Common myeloid progenitor, CD34-positive (primary cell): ENCODE measurements around the gene ERGIC1.

Source experiments
- CTCF ChIA-PET: fragments of 350-600 bp; sonication (Branson Sonifier 250); formaldehyde crosslinking; loops from one replicate; lab custom pipeline; 2021; ENCODE audit warnings: antibody characterized with exemption; lab: Charles Lee
- POLR2A ChIA-PET: fragments of 350-600 bp; sonication (Branson Sonifier 250); formaldehyde crosslinking; loops from one replicate; lab custom pipeline; 2021; ENCODE audit warnings: antibody characterized with exemption; lab: Charles Lee
- DNase-seq, 3 donors: peaks; one replicate each; pipeline versions ENCODE4 v3.0.0 to v3.0.0-alpha.2; 2013
- H3K27ac ChIP-seq, 2 experiments: 1 replicate in 1 of 2; 2 replicates in 1 of 2; pipeline ENCODE4 v1.7.0; 2013; ENCODE audit warnings: inconsistent platforms in 2 of 2, low read length in 2 of 2, mild to moderate bottlenecking in 2 of 2, low read depth in 1 of 2, moderate library complexity in 1 of 2; ENCODE audit not compliant: severe bottlenecking in 2 of 2, insufficient read depth in 1 of 2, poor library complexity in 1 of 2
- H3K27me3 ChIP-seq, 5 experiments: replicated peaks in 2 of 5; 1 replicate in 3 of 5; 2 replicates in 2 of 5; pipeline versions ENCODE4 v1.6.1 to v1.7.0; 2013; ENCODE audit warnings: low read length in 4 of 5, mild to moderate bottlenecking in 2 of 5, moderate library complexity in 2 of 5, inconsistent platforms in 1 of 5; ENCODE audit not compliant: insufficient read depth in 5 of 5, control insufficient read depth in 4 of 5
- H3K36me3 ChIP-seq, 4 experiments: 1 replicate in 2 of 4; 2 replicates in 2 of 4; pipeline versions ENCODE4 v1.6.1 to v1.7.0; 2013; ENCODE audit warnings: low read length in 3 of 4, control low read depth in 1 of 4, mild to moderate bottlenecking in 1 of 4; ENCODE audit not compliant: control insufficient read depth in 4 of 4, insufficient read depth in 4 of 4
- H3K4me1 ChIP-seq, 4 experiments: 1 replicate in 3 of 4; 2 replicates in 1 of 4; pipeline versions ENCODE4 v1.6.1 to v1.7.1; 2013; ENCODE audit warnings: low read length in 3 of 4, mild to moderate bottlenecking in 3 of 4, control low read depth in 1 of 4, inconsistent platforms in 1 of 4, moderate library complexity in 1 of 4; ENCODE audit not compliant: control insufficient read depth in 4 of 4, insufficient read depth in 4 of 4; ENCODE audit errors: control extremely low read depth in 1 of 4
- H3K4me3 ChIP-seq, 7 experiments: 1 replicate in 4 of 7; 2 replicates in 3 of 7; pipeline versions ENCODE4 v1.5.1 to v1.7.0; 2013; ENCODE audit warnings: mild to moderate bottlenecking in 7 of 7, low read length in 6 of 7, moderate library complexity in 6 of 7, inconsistent platforms in 2 of 7, low read depth in 2 of 7, control low read depth in 1 of 7; ENCODE audit not compliant: insufficient read depth in 4 of 7, control insufficient read depth in 1 of 7; ENCODE audit errors: extremely low read depth in 1 of 7
- H3K9me3 ChIP-seq, 5 experiments: 1 replicate in 4 of 5; 2 replicates in 1 of 5; pipeline versions ENCODE4 v1.6.1 to v1.7.1; 2013; ENCODE audit warnings: low read length in 4 of 5, mild to moderate bottlenecking in 2 of 5, inconsistent platforms in 1 of 5, low read depth in 1 of 5, moderate library complexity in 1 of 5; ENCODE audit not compliant: control insufficient read depth in 4 of 5, insufficient read depth in 2 of 5; ENCODE audit errors: control extremely low read depth in 1 of 5
- WGBS: methylation state at CpG from one replicate; pipeline ENCODE4 v1.1.5; 2013; ENCODE audit not compliant: insufficient coverage; 5-methylcytosine and 5-hydroxymethylcytosine counted together

The ERGIC1 gene

GRCh38 chr5:172817664-172818063 lies 16.4 kb upstream of the ERGIC1 start:
- Histone ChIP-seq H3K4me3 (no peak overlapping the region), H3K27me3 (no peaks in the 10 kb centered on the region), H3K4me1 (no peaks in the 10 kb centered on the region), H3K9me3 (no peaks in the 10 kb centered on the region), H3K27ac (no peak overlapping the region), H3K36me3 (no peaks in the 10 kb centered on the region)
- no peak for DNase-seq
- POLR2A ChIA-PET: no interaction called here
- 96% methylated on average over 4 of the region's 7 CpGs for WGBS
- CTCF ChIA-PET: no interaction called here

DNA sequence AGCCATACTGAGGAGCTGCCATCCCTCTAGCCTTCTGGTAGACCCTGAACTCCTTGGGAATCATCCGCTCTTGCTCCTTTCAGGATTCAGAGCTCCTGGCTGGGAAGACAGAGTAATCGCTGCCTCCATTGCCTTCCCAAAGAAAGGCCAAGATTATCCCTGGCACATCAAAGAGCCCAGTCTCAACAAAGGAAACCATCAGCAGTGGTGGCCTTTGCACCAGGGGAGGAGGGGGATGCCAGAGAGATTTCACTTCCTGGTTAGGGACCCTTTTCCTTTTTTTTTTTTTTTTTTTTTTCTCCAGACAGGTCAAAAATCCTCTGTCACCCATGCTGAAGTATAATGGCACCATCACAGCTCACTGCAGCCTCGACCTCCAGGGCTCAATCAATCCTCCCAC lies 16.0 kb upstream of the ERGIC1 start:
- Histone ChIP-seq H3K27me3 (no peaks in the 10 kb centered on the region), H3K27ac (no peak overlapping the region), H3K4me3 (no peak overlapping the region), H3K4me1 (no peaks in the 10 kb centered on the region), H3K9me3 (no peaks in the 10 kb centered on the region), H3K36me3 (no peaks in the 10 kb centered on the region)
- POLR2A ChIA-PET: no interaction called here
- DNase-seq: no peak
- WGBS: 100% methylated on average over 3 of the region's 3 CpGs
- CTCF ChIA-PET: no interaction called here

GRCh38 chr5:172819569-172819968 lies 14.5 kb upstream of the ERGIC1 start:
- DNase-seq: no peak
- no peaks in the 10 kb centered on the region for H3K27me3 ChIP-seq
- CTCF ChIA-PET: no interaction called here
- POLR2A ChIA-PET: no interaction called here
- H3K36me3 ChIP-seq: no peaks in the 10 kb centered on the region
- H3K9me3 ChIP-seq: no peaks in the 10 kb centered on the region
- no peaks in the 10 kb centered on the region for H3K4me1 ChIP-seq
- WGBS: 97% methylated on average over 3 of the region's 3 CpGs
- H3K27ac ChIP-seq: no peak overlapping the region
- no peak overlapping the region for H3K4me3 ChIP-seq

DNA sequence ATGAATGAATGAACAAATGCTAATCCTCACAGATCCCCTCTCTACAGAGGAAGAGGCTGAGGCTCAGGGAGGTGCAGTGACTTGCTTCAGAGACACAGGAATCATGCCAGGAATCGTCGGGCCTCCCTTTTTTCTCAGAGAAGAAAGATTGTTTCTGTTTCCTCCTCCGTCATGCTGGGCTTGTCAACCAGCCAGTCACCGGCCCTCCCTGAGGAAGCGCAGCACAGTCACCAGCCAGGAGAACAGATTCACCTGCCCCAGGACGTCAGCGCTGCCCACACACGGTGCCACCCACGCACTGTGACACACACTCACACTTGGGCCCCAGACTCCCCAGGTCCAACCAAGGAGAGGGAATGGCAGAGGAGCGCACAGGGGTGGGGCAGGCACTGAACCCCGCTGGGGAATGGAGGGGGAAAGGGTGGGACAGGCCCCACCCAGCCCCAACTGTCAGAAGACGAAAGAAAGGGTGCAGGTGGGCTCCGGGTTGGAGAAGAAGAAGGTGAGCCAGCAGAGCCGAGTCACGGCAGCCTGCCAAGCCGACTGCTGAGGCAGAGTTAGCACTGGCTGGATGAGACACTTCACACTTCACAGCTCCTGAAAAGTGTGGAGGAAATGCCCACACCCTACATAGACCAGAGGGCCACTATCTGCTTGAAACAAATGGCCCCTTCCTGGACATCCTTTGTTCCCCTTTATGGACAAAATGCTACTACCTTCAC lies 13.8 kb upstream of the ERGIC1 start:
- Histone ChIP-seq H3K4me1 (no peaks in the 10 kb centered on the region), H3K27me3 (no peaks in the 10 kb centered on the region), H3K9me3 (peaks cover 0 to 1% (median 0%) of the 10 kb centered on the region in 5 experiments), H3K27ac (no peak overlapping the region), H3K4me3 (no peak overlapping the region), H3K36me3 (no peaks in the 10 kb centered on the region)
- CTCF ChIA-PET: interaction anchor here (1.8 kb wide), 1 partner anchor 10 kb away, joined by 5 read pairs; no protein-coding TSS in a partner anchor
- POLR2A ChIA-PET: interaction anchor here (1.1 kb wide), 1 partner anchor 13 kb away, joined by 4 read pairs; no protein-coding TSS in a partner anchor
- no peak for DNase-seq
- 71% methylated on average over 14 of the region's 16 CpGs for WGBS

- Histone ChIP-seq H3K4me3 (no peak overlapping the region), H3K9me3 (peaks cover 0 to 13% (median 3%) of the 10 kb centered on the region in 5 experiments), H3K27ac (no peak overlapping the region), H3K36me3 (no peaks in the 10 kb centered on the region), H3K27me3 (no peaks in the 10 kb centered on the region), H3K4me1 (no peaks in the 10 kb centered on the region)
- no peak for DNase-seq
- ChIA-PET CTCF (interaction anchor here (0.7 to 1.8 kb wide), 7 partner anchors 8 to 76 kb away, joined by 3 to 5 read pairs (median 4); no protein-coding TSS in a partner anchor), POLR2A (interaction anchor here (1.1 kb wide), 1 partner anchor 14 kb away, joined by 4 read pairs; no protein-coding TSS in a partner anchor)
- 100% methylated on average over 3 of the region's 6 CpGs for WGBS
Observed at GRCh38 chr5:172821340-172821985, 12.6 kb upstream of the ERGIC1 start.

- WGBS: 98% methylated on average over 6 of the region's 6 CpGs
- Histone ChIP-seq H3K9me3 (peaks cover 0 to 14% (median 3%) of the 10 kb centered on the region in 5 experiments), H3K27ac (no peak overlapping the region)
Observed at GRCh38 chr5:172823840-172824362, 10.2 kb upstream of the ERGIC1 start.

More at GRCh38 chr5:172823840-172824362, 10.2 kb upstream of the ERGIC1 start:
- Histone ChIP-seq H3K27me3 (no peaks in the 10 kb centered on the region), H3K4me3 (no peak overlapping the region), H3K36me3 (no peaks in the 10 kb centered on the region), H3K4me1 (peaks cover 0 to 7% (median 2%) of the 10 kb centered on the region in 4 experiments)
- CTCF ChIA-PET: no interaction called here
- POLR2A ChIA-PET: no interaction called here
- no peak for DNase-seq
